Fibroblast of skin of right biceps (primary cell): ENCODE results near the gene SETBP1.

Source experiments
- DNase-seq: peaks from one replicate; pipeline ENCODE4 v3.0.0-alpha.2; 2013

Gene SETBP1

DNA sequence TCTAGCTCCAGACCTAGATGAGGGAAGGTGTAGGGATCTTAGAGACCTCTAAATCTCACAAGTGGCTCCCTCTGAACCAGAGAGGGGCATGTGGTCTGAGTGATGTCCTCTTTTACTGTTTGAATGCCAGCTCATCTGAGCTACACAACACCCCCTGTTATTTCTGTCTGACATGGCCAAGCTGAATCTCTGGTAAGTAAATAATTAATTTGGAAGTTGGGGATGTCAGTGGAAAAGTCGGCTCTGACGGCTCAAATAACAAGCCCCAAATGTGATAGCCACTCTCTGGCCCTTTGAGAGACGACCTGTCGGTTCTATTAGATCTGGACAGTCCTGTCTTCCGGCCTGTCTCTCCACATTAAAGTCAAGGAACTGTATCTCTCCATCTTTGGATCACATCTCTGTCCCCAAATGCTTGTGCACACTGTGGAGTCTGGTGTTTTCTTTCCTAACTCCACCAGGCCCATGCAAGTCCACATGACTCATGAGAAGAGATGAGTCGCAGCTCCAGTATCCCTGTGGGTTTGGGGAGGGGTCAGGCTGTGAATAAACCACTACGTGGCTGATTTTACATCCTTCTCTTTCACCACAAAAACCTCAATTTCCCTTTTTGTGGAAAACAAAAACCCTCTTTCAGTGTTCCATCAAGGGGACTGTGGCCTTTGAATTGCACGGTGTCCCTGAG lies 52.5 kb downstream of the SETBP1 start:
- DNase-seq, result peak; percentile 96

DNA sequence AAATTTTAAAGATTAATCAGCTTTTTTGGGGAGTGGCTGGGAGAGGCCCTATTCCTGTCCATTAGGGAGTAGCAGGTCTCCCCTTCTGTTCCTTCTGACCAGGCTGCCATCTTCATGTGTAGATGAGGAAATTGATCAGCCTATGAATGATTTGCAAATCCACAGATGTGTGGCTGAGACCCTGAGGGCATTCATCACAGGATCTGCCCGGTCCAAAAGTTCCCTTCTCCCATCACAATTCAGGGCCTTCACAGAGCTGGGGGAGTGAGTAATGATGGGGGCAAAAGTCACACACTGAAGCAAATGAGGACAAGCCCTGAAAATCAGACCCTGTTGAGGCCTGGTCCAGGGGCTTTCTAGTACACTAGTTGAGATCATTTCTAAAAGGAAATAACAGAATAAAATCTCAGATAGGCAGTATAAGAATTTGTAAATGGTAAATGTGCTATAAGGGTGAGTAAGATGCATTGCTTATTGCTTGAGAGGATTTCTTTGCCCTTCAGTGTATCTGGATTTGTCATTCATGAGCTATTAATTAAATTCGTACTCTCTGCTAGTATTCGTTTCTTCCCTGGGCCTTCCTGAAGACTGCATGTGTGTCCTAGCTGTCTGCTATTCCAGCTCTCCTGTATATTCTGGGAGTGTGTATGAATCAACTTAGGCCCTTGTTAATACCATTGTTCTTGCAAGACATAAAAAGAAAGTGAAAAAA lies 53.2 kb downstream of the SETBP1 start:
- DNase-seq, result peak; percentile 33

DNA sequence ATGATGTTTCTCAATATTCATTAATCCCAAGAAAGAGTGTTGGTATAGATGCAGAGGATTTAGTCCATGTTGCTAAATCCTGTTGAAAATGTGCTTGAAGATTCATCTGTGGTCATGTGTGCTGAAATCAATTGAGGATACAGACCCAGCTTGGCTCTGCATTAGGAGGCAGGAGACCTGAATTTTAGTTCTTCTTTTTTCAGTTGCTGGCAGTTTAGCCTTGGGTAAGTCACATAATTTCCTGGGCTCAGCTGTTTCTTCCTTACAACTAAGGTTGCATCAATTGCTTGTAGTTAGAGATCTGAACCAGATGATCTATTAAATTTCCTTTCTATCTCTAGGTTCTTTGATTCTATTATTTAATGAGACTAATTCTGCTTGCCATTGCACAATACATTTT lies 54.4 kb downstream of the SETBP1 start:
- DNase-seq, result no peak

DNA sequence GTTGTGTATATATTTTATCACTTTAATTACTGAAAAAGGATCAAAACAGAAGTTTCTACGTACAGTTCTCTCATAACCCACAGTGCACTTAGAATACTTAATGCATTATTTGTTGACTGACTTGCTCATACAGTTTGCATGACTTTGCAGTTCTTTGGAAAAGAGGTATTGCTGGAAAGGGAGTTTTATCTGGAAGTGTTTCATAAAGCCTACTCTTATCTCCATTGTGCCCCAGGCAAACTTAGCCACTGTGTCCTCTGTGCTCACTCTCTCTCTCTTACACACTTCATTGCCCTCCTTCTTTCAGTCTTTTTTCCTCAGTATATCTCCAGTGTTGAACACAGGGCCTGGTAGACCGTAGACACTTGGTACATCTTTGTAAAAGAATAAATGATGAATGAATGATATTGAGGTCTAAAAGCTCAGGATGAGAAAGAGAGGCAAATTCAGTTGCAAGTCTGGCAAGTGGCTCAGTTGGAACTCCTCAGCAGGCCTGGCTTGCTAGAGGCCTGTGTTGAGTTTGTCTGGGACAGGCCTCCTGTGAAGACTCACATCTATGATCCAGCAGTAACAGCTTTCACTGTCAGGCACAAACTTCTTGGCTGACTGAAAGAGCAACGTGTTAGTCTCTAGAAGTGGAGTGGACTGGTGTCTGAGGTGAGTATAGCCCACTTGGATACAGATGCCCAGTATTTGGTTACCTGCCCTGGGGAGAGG lies 56.1 kb downstream of the SETBP1 start:
- DNase-seq, result no peak

DNA sequence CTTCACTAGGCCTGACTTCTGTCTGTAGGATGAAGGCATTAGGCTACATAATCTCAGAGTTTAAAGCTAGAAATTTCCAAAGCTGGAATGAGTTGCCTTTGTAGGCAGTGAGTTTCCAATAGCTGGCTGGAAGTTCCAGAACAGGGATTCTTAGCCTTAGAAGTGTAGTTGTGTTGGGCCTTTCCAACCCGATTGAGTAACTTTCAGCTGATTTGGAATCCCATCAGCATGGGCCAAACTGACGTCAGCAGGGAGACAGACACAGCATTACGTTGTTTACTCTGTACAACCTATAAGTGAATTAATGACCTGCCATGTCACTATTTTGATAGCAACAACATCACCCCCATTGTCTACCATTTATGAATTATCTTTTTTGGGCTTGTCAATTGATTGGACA lies 56.9 kb downstream of the SETBP1 start:
- DNase-seq, result no peak

DNA sequence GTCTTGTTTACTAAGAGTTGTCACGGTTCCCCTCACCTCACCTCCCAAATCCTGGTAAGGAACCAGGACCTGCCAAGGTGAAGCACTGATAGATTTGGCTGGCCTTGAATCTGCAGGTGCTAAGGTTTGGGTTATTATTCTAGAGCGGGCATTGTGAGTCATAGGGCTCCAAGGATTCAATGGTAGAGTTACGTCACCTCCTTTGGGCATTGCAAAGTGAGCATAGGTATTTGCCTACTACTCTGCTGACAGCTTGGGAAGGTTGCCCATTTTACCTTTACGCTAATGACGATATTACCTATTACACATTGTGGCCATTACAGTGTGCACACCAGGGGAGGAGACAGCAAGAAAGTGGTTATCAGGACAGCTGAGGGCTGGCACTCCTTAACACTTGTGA lies 59.3 kb downstream of the SETBP1 start:
- no peak for DNase-seq

DNA sequence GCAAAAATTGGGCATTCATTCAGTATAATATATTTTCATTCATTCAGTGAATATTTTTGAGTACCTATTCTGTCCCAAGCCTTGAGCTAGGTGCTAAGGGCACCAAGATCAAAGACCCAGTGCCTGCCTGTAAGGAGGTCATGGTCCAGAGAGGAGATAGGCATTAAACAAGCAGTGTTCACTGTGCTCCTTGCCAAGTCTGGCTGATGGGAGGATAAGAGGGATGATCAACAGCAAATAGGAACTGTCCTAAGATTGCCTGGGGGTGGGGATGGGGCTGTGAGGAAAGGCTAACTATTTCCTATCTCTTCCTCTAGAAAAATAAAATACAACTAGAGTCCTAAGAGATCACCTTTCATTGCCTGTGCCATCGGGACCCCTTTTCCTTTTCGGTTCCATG lies 60.4 kb downstream of the SETBP1 start:
- no peak for DNase-seq

DNA sequence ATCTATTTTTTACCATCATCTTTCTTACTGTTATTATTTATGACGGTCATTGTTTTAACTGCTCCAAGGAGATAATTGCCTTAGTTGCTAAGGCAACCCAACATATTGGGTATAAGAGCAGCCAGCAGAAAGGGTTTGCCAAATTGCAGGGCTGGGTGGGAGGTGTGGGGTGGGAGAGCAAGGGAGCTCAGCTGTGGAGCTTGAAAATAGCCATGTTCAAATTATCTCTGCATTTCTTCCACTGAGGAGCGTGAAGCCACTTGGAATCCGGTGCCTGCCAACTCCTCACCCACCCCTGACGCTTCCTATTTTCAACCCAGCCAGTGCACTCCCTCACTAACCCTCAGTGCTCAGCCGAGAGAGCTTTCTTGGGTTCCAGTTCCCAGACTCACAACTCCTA lies 60.8 kb downstream of the SETBP1 start:
- no peak for DNase-seq

DNA sequence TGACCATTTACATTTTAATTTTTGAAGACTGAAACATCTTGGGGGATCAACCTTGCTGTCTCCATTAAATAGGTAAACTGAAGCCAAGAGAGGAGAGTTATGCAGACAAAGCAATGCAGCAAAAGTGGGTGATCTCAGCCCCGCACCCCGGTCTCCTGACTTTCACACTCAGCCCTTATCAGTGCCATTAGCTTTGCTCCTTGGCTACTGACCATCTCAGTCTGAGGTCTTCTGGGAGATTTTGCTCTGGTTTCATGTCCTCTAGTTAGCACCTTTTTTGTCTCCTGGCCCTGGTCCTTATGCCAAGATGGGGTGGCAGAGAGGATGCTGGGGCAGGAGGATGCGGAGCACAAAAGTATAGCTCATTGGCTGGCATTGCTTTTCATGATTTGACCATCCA lies 61.4 kb downstream of the SETBP1 start:
- no peak for DNase-seq

DNA sequence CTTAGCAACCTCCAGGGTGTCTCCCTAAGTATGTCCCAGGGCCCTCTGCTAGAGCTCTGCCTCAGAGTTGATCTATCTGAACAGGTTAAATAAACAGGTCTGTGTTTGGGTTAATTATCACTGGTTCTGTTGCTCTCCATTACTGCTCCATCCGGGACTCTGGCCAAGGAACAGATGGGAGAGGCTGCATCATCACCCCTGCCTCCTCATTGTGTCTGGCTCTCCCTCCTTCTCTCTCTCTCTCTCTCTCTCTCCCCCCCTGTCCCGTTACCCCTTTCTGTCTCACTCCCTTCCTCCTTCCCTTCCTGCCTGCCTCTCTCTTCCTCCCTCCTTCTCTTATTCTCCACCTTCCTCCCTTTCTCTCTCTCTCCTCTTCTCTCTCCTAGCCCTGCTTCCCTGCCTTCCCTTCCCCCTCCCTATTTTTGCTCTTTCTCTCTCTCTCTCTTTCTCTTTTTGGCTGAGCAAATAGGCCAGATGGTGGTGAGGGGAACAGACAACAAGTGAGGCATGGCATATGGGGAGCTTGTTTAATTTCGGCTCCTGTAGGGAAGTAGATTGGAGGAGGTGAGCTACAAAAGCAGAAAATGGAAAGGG lies 62.1 kb downstream of the SETBP1 start:
- DNase-seq, result peak; percentile 50

DNA sequence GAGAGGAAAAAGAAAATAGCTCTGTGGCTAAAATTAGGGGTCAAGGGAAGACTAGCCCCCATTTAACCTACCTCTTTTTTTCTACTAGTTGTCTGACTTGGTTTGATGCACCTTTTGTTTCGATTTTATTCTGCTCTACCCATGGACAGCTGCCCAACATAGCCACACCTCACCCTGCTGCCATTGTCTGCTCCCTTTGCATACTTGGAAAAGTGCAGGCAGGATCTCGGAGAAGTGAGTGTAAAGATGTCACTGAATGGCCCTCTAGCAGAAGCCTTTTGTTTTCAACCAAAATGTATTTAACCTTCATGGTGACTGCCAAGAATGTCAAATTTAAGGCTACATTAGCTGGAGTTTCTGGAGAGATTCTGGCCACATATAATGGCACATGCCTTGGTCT lies 62.9 kb downstream of the SETBP1 start:
- no peak for DNase-seq

DNA sequence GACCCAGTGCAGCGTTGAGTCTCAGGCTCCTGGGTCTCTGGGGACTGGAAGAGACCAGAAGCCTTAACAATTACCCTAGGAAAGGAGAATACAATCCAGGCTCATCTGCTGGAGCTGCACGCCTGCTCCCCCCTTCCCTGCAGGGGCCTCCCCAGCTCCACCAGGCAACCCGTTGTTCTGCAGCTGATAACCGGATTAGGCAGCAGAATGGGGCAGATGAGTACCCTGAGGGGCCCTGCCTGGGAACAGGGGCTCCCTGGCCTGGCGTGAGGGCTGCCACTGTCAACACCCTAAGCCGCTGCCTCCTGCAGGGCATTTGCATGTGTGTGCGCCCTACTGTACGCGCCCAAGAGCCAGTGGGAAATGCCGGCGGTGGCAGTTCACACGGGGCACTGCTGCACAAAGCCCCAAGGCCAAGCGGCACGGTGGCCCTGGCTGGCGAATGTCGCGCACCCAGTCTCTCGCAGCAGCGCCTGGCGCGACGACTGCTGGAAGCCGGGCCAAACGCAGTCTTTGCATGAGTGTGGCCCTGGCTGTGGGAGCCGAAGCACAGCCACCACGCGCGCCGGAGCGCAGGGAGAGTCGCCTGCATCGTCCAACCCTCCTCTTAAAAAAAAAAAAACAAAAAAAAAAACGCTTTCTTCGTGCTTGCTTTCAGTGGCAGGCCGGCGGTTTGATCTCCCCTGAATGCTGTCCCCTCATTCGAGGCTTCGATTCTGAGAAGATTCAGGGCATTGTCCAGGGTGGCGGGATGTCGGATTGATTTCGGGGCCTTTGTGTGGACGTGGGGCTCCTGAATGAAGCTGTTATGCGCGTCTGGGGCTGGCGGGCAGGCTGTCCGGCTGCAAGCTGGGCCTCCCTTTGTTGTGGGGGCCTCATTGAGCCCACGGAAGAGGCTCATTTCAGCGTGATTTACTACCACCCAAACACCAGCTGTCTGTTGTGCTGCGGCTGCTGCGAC lies 63.8 kb downstream of the SETBP1 start:
- no peak for DNase-seq

DNA sequence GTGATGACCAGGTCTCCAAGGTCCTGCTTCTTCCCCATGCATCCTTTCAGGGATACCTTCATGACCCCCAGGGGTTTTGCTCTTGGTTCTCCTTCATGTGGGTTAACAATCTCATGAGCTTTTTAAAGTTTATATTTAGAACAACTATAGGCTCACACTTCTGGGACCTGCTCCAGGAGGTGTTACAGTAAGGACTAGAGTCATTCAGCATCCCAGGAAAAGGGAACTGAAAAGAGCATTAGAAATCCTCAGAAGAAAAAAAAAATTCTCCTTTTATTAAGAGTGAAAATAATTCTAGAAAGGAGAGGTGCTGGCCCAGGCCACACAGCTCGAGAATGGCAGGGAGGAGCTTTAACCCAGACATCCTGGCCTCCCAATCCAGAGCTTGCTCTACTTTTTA lies 66.5 kb downstream of the SETBP1 start:
- DNase-seq, result no peak

DNA sequence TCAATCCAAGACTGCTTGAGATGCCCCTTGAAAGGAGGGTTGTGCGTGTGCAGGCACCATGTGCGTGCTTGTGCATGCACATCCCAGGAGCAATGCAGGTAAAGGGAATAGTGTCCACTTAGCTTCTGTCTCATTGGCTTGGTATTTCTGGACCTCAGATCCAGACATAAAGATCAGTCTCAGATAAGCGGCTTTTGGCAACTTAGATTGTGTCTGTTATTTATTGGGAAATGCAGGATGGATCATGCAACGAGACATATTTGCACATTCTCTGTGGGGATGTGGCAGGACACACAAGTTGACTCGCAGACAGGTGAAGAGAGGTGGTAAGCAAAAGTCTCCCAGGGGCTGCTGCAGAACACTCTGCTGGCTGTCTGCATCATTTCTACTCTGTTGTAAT lies 67.9 kb downstream of the SETBP1 start:
- no peak for DNase-seq

DNA sequence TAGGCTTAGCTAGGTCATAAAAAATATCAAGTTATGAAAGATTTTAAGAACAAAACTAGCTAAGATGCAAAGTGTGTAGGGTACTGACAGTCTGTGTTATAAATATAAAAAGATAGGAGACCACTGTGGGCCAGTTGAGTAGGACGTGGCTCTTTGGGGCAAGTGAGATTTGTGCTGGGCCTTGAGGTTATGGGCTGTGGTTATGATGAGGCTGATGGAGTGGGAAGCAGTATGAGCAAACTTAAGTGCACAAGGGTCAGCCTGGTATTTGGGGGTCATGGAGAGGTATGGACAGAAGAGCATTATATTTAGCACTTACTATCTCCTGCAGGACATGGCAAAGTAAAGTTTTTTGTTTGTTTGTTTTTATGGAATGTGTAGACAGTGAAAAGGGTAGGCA lies 70.1 kb downstream of the SETBP1 start:
- DNase-seq, result no peak

DNA sequence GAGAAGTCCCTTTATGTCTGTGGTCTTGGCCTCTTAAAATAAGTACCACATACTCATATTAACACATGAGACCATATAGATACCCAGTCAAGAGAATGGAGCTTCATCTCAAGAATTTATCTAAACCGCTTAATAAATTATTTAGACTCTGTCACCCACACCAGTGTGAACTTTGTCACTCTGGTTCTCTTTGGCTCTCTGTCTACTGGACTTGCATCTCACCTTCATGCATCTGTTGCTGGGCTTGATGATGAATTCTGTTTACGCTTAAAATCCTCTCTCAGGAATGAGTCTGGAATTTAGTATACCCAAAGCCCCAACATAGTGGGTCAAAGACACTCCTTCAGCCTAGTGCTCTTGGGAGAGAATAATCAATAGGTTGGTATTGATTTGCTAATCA lies 73.9 kb downstream of the SETBP1 start:
- DNase-seq, result no peak

DNA sequence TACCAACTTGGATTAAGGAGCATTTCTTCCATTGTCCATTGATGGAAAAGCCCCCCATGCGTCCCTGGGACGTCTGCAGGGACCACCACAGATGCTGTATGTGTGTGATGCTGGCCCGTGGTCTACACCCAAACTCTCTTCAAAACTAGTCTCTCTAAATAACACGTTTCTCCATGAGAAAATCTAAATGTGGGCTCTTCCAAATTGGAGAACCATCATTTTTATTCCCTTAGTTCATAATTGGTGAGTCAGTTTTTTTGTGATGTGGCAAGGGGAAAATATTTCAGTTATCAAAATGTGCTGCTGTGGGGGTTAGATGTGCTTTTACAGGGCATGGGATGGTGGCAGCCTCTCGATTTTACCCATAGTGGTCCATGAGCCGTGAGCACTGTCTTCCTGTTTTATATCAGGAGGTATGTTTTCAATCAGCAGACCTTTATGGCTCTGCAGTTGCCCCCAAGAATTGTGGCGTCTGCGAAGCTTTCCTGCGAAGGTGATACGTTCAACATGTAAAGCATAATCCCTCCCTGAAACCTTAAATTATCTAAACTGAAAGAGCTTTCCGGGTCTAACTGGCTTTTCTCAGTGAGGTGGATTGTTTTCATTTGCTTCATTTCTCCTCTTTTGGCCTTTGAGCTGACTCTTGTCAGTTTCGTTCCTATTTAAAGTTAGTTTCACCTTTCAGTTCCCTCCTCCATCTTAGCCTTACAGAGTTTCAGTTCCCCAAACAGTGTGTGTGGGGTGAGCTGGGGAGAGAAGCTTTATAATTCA lies 78.4 kb downstream of the SETBP1 start:
- peak; percentile 10 for DNase-seq

DNA sequence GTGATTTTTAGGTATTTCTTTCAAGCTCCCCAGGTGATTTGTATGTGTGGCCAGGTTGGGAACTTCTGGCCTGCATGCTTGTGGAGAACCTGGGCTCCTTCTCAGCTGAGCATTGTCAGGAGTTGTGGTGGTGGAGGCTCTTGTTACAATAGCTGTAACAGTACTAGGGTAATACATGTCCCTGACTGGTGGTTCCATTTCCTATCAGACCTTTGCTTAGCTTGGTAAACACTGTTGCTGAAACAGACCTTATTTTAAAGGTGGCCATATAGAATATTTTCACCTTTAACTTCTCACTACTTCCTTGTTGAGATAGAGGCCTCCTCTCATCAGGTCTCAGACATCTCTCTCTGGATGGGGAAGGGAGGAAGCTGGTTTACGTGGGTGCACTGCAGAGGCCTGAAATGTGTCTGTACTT lies 79.2 kb downstream of the SETBP1 start:
- no peak for DNase-seq

DNA sequence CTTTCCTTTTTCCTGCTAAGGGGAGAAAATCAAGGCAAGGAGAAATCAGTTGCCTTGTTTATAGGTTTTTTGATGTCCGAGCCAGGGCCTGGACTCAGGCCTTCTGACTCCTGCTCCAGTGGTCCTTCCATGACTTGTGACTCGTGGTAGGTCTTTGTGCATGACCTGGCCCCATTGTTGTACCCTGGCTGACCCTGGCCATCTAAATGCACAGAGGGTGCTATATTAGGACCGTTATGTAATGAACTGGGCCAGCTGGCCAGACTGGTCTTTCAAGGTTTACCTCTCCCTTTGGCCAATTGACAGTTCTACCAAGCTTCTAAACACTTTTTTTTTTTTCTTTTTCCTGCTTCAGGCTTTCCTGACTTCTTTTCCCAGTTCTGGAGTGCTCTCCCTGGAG lies 81.1 kb downstream of the SETBP1 start:
- DNase-seq, result no peak

DNA sequence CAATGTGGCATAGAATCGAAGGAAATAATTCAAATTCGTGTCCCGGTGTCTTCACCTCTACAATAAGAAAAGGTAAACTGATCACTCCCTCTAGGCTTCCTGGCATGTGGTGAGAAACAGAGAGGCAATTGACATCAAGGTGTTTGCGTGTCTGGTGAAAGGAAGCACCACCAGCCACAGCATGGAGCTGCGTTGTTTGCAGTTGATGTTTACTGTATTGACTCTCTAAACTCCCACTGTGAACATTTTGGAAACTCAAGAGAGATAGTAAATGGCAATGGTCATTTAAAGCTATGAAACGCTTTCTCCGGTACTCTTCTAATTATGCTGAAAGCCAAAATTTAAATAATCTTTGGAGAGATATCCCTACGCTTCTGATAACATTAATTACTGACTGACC lies 82.6 kb downstream of the SETBP1 start:
- no peak for DNase-seq

DNA sequence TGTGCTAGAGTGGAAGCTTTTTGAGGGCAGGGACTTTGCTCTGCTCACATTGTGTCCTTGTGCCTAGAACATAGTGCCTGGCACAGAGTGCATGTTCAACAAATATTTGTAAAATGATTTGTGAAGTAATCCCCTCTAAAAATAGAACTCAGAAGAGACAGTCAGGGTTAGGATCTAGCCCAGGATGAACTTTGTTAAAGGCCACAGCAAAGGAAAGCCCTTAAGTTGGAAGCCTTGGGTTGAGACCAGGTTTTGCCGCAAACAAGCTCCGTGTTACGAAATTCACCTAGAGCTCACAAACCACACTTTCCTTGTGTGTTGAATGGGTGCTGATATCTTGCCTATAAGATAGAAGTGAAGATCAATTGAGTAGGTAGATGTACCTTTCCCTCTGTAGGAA lies 84.2 kb downstream of the SETBP1 start:
- DNase-seq, result no peak

DNA sequence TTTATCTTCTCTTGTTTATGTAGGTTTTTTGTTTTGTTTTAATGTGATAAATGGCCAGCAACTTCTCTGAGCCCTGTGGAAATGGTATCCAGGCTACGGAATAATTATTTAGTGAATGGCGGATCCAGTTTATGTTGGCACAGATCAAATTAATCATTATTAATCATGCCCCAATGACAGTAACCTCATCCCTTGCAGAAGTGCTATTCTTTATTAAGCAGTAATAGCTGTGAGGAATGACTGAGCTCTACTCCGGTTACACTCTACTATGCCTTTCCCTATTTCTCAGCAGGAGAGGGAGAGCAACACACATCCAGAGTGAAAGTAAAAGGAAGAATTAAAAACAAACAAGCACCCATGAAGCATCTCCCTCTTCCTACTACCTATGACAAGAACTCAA lies 84.8 kb downstream of the SETBP1 start:
- no peak for DNase-seq
